RCC 7860 (cell line): Measurements from ENCODE around the gene RASD1.
"Not testable (repeated sequence)": the region's sequence is repeated elsewhere in the genome, so short reads cannot be mapped to it uniquely, and the experiment has no call there.

Experiments
- DNase-seq: peaks from one replicate; pipeline ENCODE4 v3.0.0-alpha.2; 2015; ENCODE audit warnings: low spot score
- FAIRE-seq: peaks from 2 replicates; lab custom pipeline; 2012; peaks lifted over from hg19 to GRCh38; lab: Jason Lieb, UNC

RASD1 gene

DNA sequence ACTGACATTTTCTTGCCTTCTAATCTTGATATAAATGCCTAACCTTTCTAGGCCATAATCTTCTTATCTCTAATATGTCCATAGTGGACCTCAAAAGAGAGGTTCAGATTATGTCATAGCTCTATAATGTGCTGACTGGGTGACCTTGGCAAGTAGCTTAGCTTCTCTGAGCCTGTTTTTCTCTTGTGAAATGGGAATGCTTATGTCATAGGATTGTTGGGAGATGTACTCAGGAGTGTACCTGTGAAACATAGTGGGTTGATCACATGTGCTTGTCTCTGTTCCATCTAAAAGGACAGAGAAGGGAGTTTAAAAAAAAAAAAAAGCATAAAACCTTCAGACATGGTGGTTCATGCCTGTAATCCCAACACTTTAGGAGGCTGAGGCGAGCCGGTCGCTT is 17.0 kb downstream of the RASD1 start:
- DNase-seq (no peak), FAIRE-seq (no peak)

- no peak for FAIRE-seq
- DNase-seq, result peak; percentile 73
Observed at GRCh38 chr17:17476865-17477467, 19.2 kb downstream of the RASD1 start, which contains the start of gene MED9. TSS of gene MED9 (plus strand) at chr17:17477000. CDS start at chr17:17477042, 42 bp downstream.

GRCh38 chr17:17474341-17474740 is 21.9 kb downstream of the RASD1 start:
- DNase-seq (no peak), FAIRE-seq (no peak)

DNA sequence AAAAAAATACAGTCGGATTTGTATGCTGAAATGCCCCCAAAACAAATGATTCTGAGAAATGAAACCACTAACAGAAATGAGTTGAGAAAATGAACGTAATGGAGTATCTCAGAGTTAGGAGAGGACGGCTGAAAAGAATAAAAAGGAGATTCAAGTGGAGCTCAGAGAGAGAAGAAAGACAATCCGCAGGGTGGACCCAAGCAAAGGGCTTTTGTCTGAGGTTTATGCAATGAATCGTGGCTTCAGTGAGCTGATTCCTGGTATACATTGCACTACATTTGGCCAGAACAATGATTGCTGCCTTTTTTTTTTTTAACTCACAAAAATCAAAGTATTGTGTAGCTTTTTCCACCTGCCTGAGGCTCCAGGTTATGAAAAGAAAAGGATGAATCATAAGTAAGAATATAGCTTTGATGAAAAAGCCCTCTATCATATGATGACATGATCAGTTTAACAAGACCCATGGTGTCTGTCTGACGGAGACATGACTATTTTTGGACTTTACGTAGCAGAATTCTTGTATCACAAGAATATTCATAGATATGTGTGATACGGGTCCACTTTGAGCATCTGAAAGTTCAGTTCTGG is 23.8 kb downstream of the RASD1 start:
- no peak for FAIRE-seq
- DNase-seq, result no peak

- FAIRE-seq, result no peak
- no peak for DNase-seq
Observed at GRCh38 chr17:17469996-17470395, 26.2 kb downstream of the RASD1 start.

DNA sequence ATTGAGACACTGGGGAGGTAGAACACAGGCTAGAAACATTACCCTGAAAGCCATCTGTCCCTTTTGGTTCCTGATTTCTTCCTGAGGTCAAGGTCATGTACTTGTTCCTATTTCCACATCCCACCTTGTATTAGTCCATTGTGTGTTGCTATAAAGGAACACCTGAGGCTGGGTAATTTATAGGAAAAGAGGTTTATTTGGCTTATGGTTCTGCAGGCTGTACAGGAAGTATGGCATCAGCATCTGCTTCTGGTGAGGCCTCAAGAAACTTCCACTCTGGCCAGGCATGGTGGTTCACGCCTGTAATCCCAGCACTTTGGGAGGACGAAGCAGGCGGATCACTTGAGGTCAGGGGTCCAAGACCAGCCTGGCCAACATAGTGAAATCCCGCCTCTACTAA is 26.8 kb downstream of the RASD1 start:
- no peak for FAIRE-seq
- DNase-seq, result no peak

- FAIRE-seq (no peak), DNase-seq (no peak)
Observed at GRCh38 chr17:17468217-17469010, 27.8 kb downstream of the RASD1 start.

DNA sequence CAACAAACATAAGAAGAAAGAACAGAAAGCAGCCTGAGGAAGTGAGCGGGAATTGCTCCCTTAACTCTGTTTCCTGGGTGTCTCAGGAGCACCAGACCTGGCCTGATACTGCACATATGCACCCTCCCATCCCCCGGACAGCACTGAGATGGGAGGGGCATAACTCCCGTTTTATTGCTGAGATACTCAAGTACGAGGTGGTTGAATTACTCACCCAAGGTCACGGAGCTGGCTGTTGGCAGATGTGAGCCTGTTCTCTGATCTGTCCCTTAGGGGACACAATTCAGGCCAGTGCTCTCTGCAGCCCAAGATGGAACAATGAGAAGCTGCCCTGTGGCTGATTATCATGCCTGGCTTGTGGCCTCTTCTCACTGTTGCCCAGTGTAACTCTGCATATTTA is 28.5 kb downstream of the RASD1 start:
- no peak for DNase-seq

DNA sequence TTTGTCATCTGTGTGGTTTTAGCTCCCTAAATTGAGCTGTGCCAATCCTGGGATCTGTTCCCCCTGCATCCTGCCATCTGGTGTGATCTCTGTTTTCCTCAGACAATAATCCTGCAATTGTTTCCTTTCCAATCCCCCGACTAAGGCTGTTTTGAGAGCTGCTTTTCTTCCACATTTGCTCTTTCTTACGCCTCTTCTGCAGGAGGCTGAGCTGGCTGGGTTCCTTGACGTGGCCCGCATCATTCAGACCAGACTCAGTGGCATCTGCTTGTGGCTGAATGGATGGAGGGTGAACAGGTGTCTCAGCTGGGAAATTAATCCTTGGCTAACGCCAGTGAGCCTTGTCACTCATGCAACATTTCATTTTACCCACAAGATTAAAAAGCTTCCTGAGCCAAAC is 29.2 kb downstream of the RASD1 start:
- FAIRE-seq (no peak), DNase-seq (no peak)

More for the DNA sequence above, 28.5 kb downstream of the RASD1 start:
- FAIRE-seq, result no peak

DNA sequence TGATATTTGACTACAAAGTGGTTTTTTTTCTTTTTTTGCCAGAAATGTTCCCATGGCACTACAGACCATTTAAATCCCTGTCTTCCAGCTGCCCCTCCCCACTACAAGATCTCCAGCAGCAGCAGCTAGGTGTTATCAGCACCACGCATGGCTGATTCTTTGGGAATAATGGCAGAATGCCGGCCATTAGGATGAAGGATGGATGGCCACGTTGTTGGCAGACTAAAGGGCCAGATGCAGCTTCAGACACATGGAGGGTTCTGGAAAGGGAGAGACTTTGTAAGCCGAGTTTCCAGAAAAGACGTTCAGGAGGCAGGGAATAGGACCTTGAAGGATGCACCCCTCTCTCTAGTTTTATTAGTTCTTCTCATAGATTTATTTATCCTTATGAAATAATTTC is 29.7 kb downstream of the RASD1 start:
- FAIRE-seq (no peak), DNase-seq (no peak)

DNA sequence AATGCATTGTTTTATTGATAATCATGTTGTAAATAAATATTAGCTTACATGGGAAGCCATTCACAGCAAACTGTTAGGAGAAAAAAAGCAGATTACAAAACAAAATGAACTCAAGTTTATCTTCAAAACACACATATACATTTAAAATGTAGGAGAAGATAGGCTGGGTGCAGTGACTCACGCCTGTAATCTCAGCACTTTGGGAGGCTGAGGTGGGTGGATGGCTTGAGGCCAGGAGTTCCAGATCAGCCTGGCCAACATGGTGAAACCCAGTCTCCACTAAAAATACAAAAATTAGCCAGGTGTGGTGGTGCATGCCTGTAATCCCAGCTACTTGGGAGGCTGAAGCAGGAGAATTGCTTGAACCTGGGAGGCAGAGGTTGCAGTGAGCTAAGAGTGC is 30.3 kb downstream of the RASD1 start:
- not testable (repeated sequence) for FAIRE-seq, DNase-seq

DNA sequence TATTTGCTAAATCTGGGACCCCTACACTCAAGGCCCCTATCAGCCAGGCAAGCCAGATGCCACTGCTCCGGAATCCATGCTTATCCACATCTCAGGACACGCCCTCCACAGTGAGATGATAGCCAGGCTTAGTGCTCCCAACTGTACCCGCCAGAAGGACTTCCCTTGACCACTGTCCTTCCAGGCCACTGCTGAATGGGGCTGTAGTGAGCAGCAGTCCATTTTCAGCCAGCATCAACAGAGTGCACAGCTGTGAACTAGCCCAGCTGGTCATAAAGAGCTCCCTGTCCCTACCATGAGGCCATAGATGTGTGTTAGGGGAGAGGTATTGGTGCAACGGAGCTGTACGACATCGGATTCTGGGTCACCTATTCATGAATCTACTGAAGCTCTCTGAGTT is 32.4 kb downstream of the RASD1 start:
- no peak for FAIRE-seq

GRCh38 chr17:17462048-17462824 is 34.0 kb downstream of the RASD1 start:
- FAIRE-seq (no peak), DNase-seq (no peak)

More for the DNA sequence above, 32.4 kb downstream of the RASD1 start:
- DNase-seq, result no peak

- no peak for FAIRE-seq
- DNase-seq, result no peak
Observed at GRCh38 chr17:17460038-17460437, 36.2 kb downstream of the RASD1 start.

DNA sequence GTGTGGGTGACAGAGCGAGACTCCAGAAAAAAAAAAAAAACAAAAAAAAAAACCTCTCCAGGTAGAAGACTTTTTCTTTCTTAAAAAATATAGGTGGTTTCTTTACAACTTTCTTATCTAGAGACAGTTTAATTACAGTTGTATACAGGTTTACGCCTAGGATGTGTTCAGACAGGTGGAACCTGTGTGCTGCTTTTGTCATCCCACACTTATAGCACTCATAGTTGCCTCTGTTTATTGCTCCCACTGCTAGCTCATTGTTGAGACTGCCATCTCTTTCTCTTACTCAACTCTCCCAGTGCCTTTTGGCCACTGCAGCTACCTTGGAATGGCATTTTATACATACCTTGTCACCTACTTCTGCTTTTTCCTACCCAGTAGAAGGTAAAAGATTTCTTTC is 38.5 kb downstream of the RASD1 start:
- FAIRE-seq (no peak), DNase-seq (no peak)

- FAIRE-seq, result no peak
- DNase-seq, result no peak
Observed at GRCh38 chr17:17456251-17456650, 39.9 kb downstream of the RASD1 start.

GRCh38 chr17:17455173-17455572 is 41.0 kb downstream of the RASD1 start:
- FAIRE-seq, result no peak
- DNase-seq, result no peak

DNA sequence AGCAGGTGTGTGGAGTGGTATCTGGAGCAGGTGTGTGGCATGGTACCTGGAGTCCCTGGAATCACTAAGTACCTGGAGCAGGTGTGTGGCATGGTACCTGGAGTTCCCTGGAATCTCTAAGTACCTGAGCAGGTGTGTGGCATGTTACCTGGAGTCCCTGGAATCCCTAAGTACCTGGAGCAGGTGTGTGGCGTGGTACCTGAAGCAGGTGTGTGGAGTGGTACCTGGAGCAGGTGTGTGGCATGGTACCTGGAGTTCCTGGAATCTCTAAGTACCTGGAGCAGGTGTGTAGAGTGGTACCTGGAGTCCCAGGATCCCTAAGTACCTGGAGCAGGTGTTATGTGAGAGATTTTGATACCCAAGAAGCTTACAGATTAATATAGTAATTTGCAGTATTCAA is 41.5 kb downstream of the RASD1 start:
- FAIRE-seq, DNase-seq: not testable (repeated sequence)

- DNase-seq, result no peak
- no peak for FAIRE-seq
Observed at GRCh38 chr17:17454276-17454675, 41.9 kb downstream of the RASD1 start.

DNA sequence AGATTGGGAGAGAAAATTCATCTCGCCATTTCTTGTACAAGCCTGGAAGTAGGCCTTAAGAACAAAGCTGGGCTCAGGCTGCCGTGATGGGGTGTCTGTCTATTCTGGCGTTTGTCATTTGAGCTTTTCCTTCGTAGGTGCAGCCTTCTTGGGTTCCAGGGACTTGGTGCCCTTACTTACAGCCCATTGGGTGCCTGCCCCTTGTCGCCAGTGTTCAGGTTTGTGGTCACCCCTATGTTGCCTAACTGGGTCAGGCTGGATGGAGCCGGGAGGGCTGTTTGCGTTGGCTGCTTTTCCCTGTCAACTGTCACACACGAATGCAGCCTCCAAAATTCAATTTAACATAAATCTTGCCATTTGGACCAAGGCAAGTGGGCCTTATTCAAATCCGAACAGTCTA is 43.1 kb downstream of the RASD1 start:
- FAIRE-seq, result no peak
- no peak for DNase-seq

GRCh38 chr17:17448723-17449122 is 47.5 kb downstream of the RASD1 start:
- FAIRE-seq (no peak), DNase-seq (no peak)
